Measurements from ENCODE around the gene ARID3B. TPM values are rescaled to one million over a fixed set of nuclear protein-coding genes. Genes with fewer than 3 reads are reported as not detected.

ARID3B gene
- polyA plus RNA-seq, 2 donors = 2.6 to 5.0 TPM

DNA sequence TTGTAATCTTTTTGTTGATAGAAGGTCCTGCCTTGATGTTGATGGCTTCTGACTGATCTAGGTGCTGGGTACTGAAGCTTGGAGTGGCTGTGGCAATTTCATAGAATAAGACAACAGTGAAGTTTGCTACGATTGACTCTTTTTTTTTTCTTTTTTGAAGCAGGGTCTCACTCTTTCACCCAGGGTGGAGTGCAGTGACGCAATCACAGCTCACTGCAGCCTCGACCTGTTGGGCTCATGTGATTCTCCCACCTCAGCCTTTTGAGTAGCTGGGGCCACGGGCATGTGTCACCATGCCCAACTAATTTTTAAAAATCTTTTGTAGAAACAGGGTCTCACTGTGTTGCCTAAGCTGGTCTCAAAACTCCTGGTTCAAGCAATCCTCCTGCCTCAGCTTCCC lies 14.2 kb downstream of the ARID3B start:
- Histone ChIP-seq H3K4me1 (ENCODE audit: control insufficient read depth in 2 of 2, insufficient read depth in 2 of 2, low read length in 1 of 2) (no peaks in the 10 kb centered on the region), H3K36me3 (ENCODE audit: control insufficient read depth in 2 of 2, insufficient read depth in 2 of 2, low read length in 1 of 2) (peaks cover 0 to 5% of the 10 kb centered on the region in 2 donors), H3K4me3 (ENCODE audit: low read depth in 1 of 2, low read length in 2 of 2) (no peak overlapping the region), H3K27ac (ENCODE audit: low read depth in 2 of 2, low read length in 1 of 2) (no peak overlapping the region), H3K9me3 (ENCODE audit: control insufficient read depth in 2 of 2, insufficient read depth in 1 of 2, low read depth in 1 of 2, low read length in 1 of 2) (no peaks in the 10 kb centered on the region), H3K27me3 (ENCODE audit: control insufficient read depth in 1 of 2, insufficient read depth in 2 of 2, low read length in 2 of 2) (no peaks in the 10 kb centered on the region)
- WGBS, 2 donors = 88 to 93% methylated on average over 4 of the region's 4 CpGs

DNA sequence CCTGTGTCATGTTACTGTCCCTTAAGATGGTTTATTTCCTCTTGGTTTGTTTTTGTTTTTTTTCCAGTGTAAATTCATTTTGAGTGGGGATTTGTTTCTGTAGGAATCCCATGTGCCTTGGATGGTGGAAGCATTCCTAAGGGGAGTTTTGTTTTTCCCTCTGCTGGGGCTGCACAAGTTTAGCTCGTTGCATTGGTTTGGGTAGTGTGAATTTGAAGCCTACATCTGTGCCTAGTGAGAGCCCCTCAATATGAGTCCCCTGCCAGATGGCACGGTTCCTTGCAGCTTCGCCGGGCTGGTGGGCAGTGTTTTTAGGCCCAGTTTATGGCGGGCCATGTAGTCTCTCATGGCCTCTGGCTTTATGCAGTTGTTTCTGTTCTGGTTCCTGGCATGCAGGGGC lies 17.7 kb downstream of the ARID3B start:
- Histone ChIP-seq H3K9me3 (ENCODE audit: control insufficient read depth in 2 of 2, insufficient read depth in 1 of 2, low read depth in 1 of 2, low read length in 1 of 2) (no peaks in the 10 kb centered on the region), H3K36me3 (ENCODE audit: control insufficient read depth in 2 of 2, insufficient read depth in 2 of 2, low read length in 1 of 2) (peaks cover 0 to 2% of the 10 kb centered on the region in 2 donors), H3K27me3 (ENCODE audit: control insufficient read depth in 1 of 2, insufficient read depth in 2 of 2, low read length in 2 of 2) (no peaks in the 10 kb centered on the region), H3K4me3 (ENCODE audit: low read depth in 1 of 2, low read length in 2 of 2) (no peak overlapping the region), H3K27ac (ENCODE audit: low read depth in 2 of 2, low read length in 1 of 2) (no peak overlapping the region), H3K4me1 (ENCODE audit: control insufficient read depth in 2 of 2, insufficient read depth in 2 of 2, low read length in 1 of 2) (no peaks in the 10 kb centered on the region)
- 96 to 97% methylated on average over 5 of the region's 5 CpGs for WGBS, 2 donors

DNA sequence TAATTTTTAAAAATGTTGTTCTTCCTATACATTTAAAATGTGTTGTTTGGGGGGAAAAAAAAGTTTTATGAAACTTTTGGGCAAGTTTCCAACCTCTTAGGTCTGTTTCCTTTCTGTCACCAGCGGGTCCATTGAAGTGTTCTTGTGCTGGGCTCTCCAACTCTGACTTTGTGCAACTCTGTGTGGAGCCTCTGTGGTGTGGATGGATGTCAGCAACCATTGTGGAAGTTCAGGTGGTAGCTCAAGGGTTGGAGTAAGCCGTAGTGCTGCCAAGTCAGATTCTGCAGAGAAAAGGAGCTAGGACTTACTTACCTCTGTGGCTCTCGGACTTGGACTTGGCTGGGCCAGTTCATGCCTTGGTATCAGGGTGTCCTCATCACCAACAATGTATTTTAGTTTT lies 22.4 kb downstream of the ARID3B start:
- Histone ChIP-seq H3K4me1 (ENCODE audit: control insufficient read depth in 2 of 2, insufficient read depth in 2 of 2, low read length in 1 of 2) (no peaks in the 10 kb centered on the region), H3K4me3 (ENCODE audit: low read depth in 1 of 2, low read length in 2 of 2) (no peak overlapping the region), H3K36me3 (ENCODE audit: control insufficient read depth in 2 of 2, insufficient read depth in 2 of 2, low read length in 1 of 2) (peaks cover 0 to 2% of the 10 kb centered on the region in 2 donors), H3K27ac (ENCODE audit: low read depth in 2 of 2, low read length in 1 of 2) (no peak overlapping the region), H3K9me3 (ENCODE audit: control insufficient read depth in 2 of 2, insufficient read depth in 1 of 2, low read depth in 1 of 2, low read length in 1 of 2) (no peaks in the 10 kb centered on the region), H3K27me3 (ENCODE audit: control insufficient read depth in 1 of 2, insufficient read depth in 2 of 2, low read length in 2 of 2) (no peaks in the 10 kb centered on the region)
- WGBS, 2 donors = 94 to 97% methylated on average over 3 of the region's 3 CpGs

DNA sequence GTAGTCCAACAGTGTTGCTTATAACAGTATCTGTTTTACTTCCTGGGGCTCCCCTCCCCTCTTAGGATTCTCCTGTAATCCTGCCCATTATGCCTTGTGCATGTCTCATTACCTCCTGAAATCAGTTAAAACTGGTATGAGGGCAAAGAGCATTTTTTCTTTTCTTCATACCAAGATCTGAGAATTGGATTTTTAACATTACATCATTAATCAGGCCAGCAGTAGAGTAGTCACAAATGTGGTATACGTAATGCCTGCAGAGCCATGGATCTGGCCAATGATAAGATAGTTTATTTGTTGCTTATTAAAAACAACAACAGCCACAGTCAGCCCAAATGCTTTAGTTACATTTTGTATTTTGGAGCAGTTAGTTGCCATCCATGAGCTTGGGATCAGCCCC lies 23.2 kb downstream of the ARID3B start:
- H3K36me3 ChIP-seq (ENCODE audit: control insufficient read depth in 2 of 2, insufficient read depth in 2 of 2, low read length in 1 of 2) = peaks cover 0 to 2% of the 10 kb centered on the region in 2 donors
- H3K27ac ChIP-seq (ENCODE audit: low read depth in 2 of 2, low read length in 1 of 2) = no peak overlapping the region
- H3K4me3 ChIP-seq (ENCODE audit: low read depth in 1 of 2, low read length in 2 of 2) = no peak overlapping the region
- no peaks in the 10 kb centered on the region for H3K4me1 ChIP-seq (ENCODE audit: control insufficient read depth in 2 of 2, insufficient read depth in 2 of 2, low read length in 1 of 2)
- WGBS, 2 donors = 95 to 97% methylated on average over 1 of the region's 1 CpG
- no peaks in the 10 kb centered on the region for H3K9me3 ChIP-seq (ENCODE audit: control insufficient read depth in 2 of 2, insufficient read depth in 1 of 2, low read depth in 1 of 2, low read length in 1 of 2)
- H3K27me3 ChIP-seq (ENCODE audit: control insufficient read depth in 1 of 2, insufficient read depth in 2 of 2, low read length in 2 of 2) = no peaks in the 10 kb centered on the region

DNA sequence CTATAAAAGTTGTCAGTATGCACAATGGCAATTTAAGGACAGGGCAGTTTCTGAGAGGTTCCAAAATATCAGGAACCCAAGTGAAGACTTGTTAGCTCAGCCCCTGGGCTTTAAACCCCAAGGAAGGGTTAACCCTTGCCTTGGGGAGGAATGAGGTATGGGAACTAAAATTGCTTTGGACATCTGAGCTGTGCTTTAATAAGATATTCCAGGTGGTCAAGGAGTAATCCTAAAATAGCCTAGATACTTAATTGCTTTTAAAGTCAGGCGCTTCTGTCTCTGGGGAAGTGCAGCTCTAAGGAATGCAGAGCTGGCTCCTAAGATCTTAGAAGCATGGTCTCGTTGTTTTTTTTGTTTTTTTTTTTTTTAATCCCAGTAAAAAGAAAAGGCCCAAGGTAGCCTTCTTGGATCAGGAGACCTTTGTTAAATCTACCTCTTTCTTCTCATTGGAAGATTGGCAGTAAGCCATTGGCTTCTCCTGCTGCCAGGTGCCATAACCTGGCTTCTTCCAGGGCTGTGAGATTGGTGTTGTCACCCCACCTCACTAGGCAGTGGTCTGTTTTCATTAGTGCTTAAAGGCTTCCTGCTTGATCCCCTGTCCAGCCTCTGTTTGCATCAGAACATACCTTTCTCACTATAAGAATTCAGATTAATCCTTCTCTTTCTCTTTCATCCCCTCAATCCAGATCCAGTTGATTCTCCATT lies 24.5 kb downstream of the ARID3B start:
- Histone ChIP-seq H3K27ac (ENCODE audit: low read depth in 2 of 2, low read length in 1 of 2) (no peak overlapping the region), H3K4me1 (ENCODE audit: control insufficient read depth in 2 of 2, insufficient read depth in 2 of 2, low read length in 1 of 2) (no peaks in the 10 kb centered on the region), H3K36me3 (ENCODE audit: control insufficient read depth in 2 of 2, insufficient read depth in 2 of 2, low read length in 1 of 2) (peaks cover 0 to 10% of the 10 kb centered on the region in 2 donors), H3K9me3 (ENCODE audit: control insufficient read depth in 2 of 2, insufficient read depth in 1 of 2, low read depth in 1 of 2, low read length in 1 of 2) (no peaks in the 10 kb centered on the region), H3K4me3 (ENCODE audit: low read depth in 1 of 2, low read length in 2 of 2) (no peak overlapping the region), H3K27me3 (ENCODE audit: control insufficient read depth in 1 of 2, insufficient read depth in 2 of 2, low read length in 2 of 2) (no peaks in the 10 kb centered on the region)
- 72 to 80% methylated on average over 2 of the region's 2 CpGs for WGBS, 2 donors

DNA sequence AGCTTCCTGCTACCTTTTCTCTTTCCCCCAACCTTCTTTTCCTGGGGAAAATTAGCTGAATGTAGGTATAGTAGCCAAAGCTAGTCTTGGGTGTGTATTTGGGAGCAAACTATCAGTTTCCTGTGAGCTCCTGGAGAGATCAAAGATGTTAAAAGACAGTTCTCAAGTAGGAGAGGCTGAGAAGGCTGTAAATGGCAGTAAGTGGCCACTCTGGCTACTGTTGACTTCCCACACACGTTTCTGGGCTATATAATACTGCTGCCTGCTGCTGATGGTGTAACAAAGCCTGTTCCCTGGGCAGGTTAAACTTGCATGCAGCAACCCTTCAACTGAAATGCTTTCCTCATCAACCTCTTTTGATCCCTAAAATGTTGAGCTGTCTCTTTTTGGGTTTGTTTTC lies 27.6 kb downstream of the ARID3B start:
- H3K4me3 ChIP-seq (ENCODE audit: low read depth in 1 of 2, low read length in 2 of 2) = no peak overlapping the region
- no peaks in the 10 kb centered on the region for H3K4me1 ChIP-seq (ENCODE audit: control insufficient read depth in 2 of 2, insufficient read depth in 2 of 2, low read length in 1 of 2)
- H3K27ac ChIP-seq (ENCODE audit: low read depth in 2 of 2, low read length in 1 of 2) = no peak overlapping the region
- WGBS, 2 donors = 59 to 62% methylated on average over 1 of the region's 1 CpG
- no peaks in the 10 kb centered on the region for H3K27me3 ChIP-seq (ENCODE audit: control insufficient read depth in 1 of 2, insufficient read depth in 2 of 2, low read length in 2 of 2)
- no peaks in the 10 kb centered on the region for H3K9me3 ChIP-seq (ENCODE audit: control insufficient read depth in 2 of 2, insufficient read depth in 1 of 2, low read depth in 1 of 2, low read length in 1 of 2)
- H3K36me3 ChIP-seq (ENCODE audit: control insufficient read depth in 2 of 2, insufficient read depth in 2 of 2, low read length in 1 of 2) = peaks cover 0 to 7% of the 10 kb centered on the region in 2 donors

DNA sequence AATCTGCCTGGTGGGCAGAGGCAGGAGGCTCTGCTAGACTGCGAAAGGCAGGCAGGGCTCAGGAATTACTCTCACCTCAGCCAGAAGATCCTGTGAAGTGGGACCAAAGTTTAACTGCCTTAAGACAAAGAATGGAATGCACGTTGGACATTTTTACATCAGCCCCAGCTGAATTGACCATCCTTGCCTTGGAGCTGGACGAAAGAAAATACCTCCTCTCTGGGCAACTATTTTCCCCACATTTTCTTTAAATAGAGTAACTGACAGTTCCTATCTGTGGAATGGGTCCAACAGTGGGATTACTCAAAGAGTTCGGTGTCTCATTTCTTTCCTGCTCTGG lies 28.7 kb downstream of the ARID3B start:
- H3K4me3 ChIP-seq (ENCODE audit: low read depth in 1 of 2, low read length in 2 of 2) = no peak overlapping the region
- no peaks in the 10 kb centered on the region for H3K4me1 ChIP-seq (ENCODE audit: control insufficient read depth in 2 of 2, insufficient read depth in 2 of 2, low read length in 1 of 2)
- H3K9me3 ChIP-seq (ENCODE audit: control insufficient read depth in 2 of 2, insufficient read depth in 1 of 2, low read depth in 1 of 2, low read length in 1 of 2) = no peaks in the 10 kb centered on the region
- no peaks in the 10 kb centered on the region for H3K27me3 ChIP-seq (ENCODE audit: control insufficient read depth in 1 of 2, insufficient read depth in 2 of 2, low read length in 2 of 2)
- H3K36me3 ChIP-seq (ENCODE audit: control insufficient read depth in 2 of 2, insufficient read depth in 2 of 2, low read length in 1 of 2) = peaks cover 0 to 10% of the 10 kb centered on the region in 2 donors
- WGBS, 2 donors = 79 to 82% methylated on average over 4 of the region's 4 CpGs
- no peak overlapping the region for H3K27ac ChIP-seq (ENCODE audit: low read depth in 2 of 2, low read length in 1 of 2)

DNA sequence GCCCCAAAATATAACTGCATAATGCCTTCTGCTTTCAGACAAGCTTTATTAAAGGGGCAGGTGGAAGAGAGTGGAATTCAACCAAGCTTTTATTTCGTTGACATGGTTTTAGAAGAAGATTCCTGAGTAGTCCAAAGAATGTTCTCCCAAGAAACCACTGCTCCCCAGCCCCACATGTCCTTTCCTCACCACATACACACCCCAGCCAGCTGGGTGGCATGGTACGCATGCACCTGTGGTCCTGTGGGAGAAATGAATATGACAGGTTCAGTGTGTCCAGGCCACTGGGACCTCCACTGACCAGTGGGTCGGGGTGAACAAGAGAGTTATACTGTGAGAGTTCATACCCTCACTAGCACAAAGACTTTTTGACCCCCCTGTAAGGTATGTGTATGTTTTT lies 30.2 kb downstream of the ARID3B start:
- H3K36me3 ChIP-seq (ENCODE audit: control insufficient read depth in 2 of 2, insufficient read depth in 2 of 2, low read length in 1 of 2) = peaks cover 0 to 15% of the 10 kb centered on the region in 2 donors
- H3K9me3 ChIP-seq (ENCODE audit: control insufficient read depth in 2 of 2, insufficient read depth in 1 of 2, low read depth in 1 of 2, low read length in 1 of 2) = no peaks in the 10 kb centered on the region
- no peaks in the 10 kb centered on the region for H3K4me1 ChIP-seq (ENCODE audit: control insufficient read depth in 2 of 2, insufficient read depth in 2 of 2, low read length in 1 of 2)
- H3K27ac ChIP-seq (ENCODE audit: low read depth in 2 of 2, low read length in 1 of 2) = no peak overlapping the region
- WGBS, 2 donors = 88 to 92% methylated on average over 3 of the region's 3 CpGs
- H3K27me3 ChIP-seq (ENCODE audit: control insufficient read depth in 1 of 2, insufficient read depth in 2 of 2, low read length in 2 of 2) = no peaks in the 10 kb centered on the region
- H3K4me3 ChIP-seq (ENCODE audit: low read depth in 1 of 2, low read length in 2 of 2) = no peak overlapping the region

DNA sequence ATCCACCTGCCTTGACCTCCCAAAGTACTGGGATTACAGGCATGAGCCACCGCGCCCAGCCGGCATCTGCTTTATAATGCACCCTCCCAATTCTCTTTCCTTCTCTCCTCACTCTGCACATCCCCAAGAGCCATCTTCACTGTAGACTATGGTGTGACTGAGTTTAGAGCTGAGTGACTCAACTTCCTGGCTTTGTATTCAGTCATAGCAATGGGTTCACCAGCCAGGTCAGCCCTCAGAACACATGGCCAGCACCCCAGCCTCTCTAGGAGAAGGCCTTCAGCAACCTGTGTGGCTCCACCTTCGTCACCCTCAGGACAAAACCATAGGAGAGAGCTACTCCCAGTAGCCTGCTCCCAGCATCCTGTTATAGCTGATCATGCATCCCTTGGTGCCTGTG lies 33.0 kb downstream of the ARID3B start:
- WGBS, 2 donors = 96 to 99% methylated on average over 4 of the region's 4 CpGs
- Histone ChIP-seq H3K4me3 (ENCODE audit: low read depth in 1 of 2, low read length in 2 of 2) (no peak overlapping the region), H3K9me3 (ENCODE audit: control insufficient read depth in 2 of 2, insufficient read depth in 1 of 2, low read depth in 1 of 2, low read length in 1 of 2) (no peaks in the 10 kb centered on the region), H3K27me3 (ENCODE audit: control insufficient read depth in 1 of 2, insufficient read depth in 2 of 2, low read length in 2 of 2) (no peaks in the 10 kb centered on the region), H3K27ac (ENCODE audit: low read depth in 2 of 2, low read length in 1 of 2) (no peak overlapping the region), H3K36me3 (ENCODE audit: control insufficient read depth in 2 of 2, insufficient read depth in 2 of 2, low read length in 1 of 2) (peaks cover 0 to 21% of the 10 kb centered on the region in 2 donors), H3K4me1 (ENCODE audit: control insufficient read depth in 2 of 2, insufficient read depth in 2 of 2, low read length in 1 of 2) (no peaks in the 10 kb centered on the region)

DNA sequence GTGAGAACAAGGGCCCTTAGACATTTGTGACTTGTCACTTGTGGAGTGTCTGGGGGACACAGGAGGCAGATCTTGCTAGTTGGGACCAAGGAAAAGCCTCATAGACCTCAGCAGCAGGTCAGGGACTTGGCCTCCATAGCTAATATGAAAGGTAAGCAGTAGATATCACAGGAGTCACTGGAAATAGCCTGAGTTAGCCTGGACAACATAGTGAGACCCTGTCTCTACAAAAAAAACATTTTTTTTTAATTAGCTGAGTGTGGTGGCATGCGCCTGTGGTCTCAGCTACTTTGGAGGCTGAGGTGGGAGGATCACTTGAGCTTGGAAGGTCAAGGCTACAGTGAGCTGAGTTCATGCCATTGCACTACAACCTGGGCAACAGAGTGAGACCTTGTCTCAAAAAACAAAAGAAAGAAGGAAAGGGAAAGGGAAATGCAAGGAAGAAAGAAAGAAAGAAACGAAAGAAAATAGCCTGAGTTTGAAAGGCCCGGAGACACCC lies 37.5 kb downstream of the ARID3B start:
- H3K27ac ChIP-seq (ENCODE audit: low read depth in 2 of 2, low read length in 1 of 2) = no peak overlapping the region
- peaks cover 0 to 18% of the 10 kb centered on the region in 2 donors for H3K36me3 ChIP-seq (ENCODE audit: control insufficient read depth in 2 of 2, insufficient read depth in 2 of 2, low read length in 1 of 2)
- no peaks in the 10 kb centered on the region for H3K27me3 ChIP-seq (ENCODE audit: control insufficient read depth in 1 of 2, insufficient read depth in 2 of 2, low read length in 2 of 2)
- no peaks in the 10 kb centered on the region for H3K9me3 ChIP-seq (ENCODE audit: control insufficient read depth in 2 of 2, insufficient read depth in 1 of 2, low read depth in 1 of 2, low read length in 1 of 2)
- 96% methylated on average over 3 of the region's 3 CpGs for WGBS, 2 donors
- peaks cover 0 to 4% of the 10 kb centered on the region in 2 donors for H3K4me1 ChIP-seq (ENCODE audit: control insufficient read depth in 2 of 2, insufficient read depth in 2 of 2, low read length in 1 of 2)
- H3K4me3 ChIP-seq (ENCODE audit: low read depth in 1 of 2, low read length in 2 of 2) = no peak overlapping the region

Measured in esophagus (tissue), 2 donors.